NOMO-1 (cell line): ENCODE results near the gene S100A7.
"Not testable (repeated sequence)": the region's sequence is repeated elsewhere in the genome, so short reads cannot be mapped to it uniquely, and the experiment has no call there.

Source experiments
- DNase-seq, 2 experiments: peaks; one replicate each; lab custom pipeline; 2025; ENCODE audit not compliant: unreplicated experiment in 2 of 2; lab: John Stamatoyannopoulos, UW

The S100A7 gene

GRCh38 chr1:153431928-153432327, 28.5 kb downstream of the S100A7 start:
- DNase-seq = no peak

- DNase-seq = no peak
Observed at GRCh38 chr1:153431427-153431826, 29.0 kb downstream of the S100A7 start.

GRCh38 chr1:153431002-153431401, 29.4 kb downstream of the S100A7 start:
- no peak for DNase-seq

GRCh38 chr1:153430561-153430960, 29.9 kb downstream of the S100A7 start:
- no peak for DNase-seq

GRCh38 chr1:153430166-153430553, 30.3 kb downstream of the S100A7 start:
- no peak for DNase-seq

- no peak for DNase-seq
Observed at GRCh38 chr1:153429266-153430165, 30.9 kb downstream of the S100A7 start.

GRCh38 chr1:153428791-153429190, 31.7 kb downstream of the S100A7 start:
- DNase-seq = no peak

GRCh38 chr1:153428073-153428638, 32.3 kb downstream of the S100A7 start:
- no peak for DNase-seq

GRCh38 chr1:153426809-153427208, 33.6 kb downstream of the S100A7 start:
- no peak for DNase-seq

GRCh38 chr1:153422450-153423068, 37.9 kb downstream of the S100A7 start:
- peak in 1 of 2 experiments; percentile 55 for DNase-seq

GRCh38 chr1:153420306-153420705, 40.1 kb downstream of the S100A7 start:
- DNase-seq = no peak

GRCh38 chr1:153419436-153419793, 41.0 kb downstream of the S100A7 start:
- DNase-seq = not testable (repeated sequence)

GRCh38 chr1:153418758-153419435, 41.6 kb downstream of the S100A7 start:
- DNase-seq = not testable (repeated sequence)

- DNase-seq = no peak
Observed at GRCh38 chr1:153417136-153417888, 43.1 kb downstream of the S100A7 start.

GRCh38 chr1:153415850-153416570, 44.4 kb downstream of the S100A7 start, which contains the start of gene S100A7A:
Gene S100A7A, plus strand, starts transcription at chr1:153416520. Its CDS starts 1,563 bp downstream, at chr1:153418083.
- no peak for DNase-seq

GRCh38 chr1:153413961-153414360, 46.5 kb downstream of the S100A7 start:
- DNase-seq = not testable (repeated sequence)
